ENCODE data around the gene SCAP.
"Not testable (repeated sequence)": the region's sequence is repeated elsewhere in the genome, so short reads cannot be mapped to it uniquely, and the experiment has no call there.

SCAP gene

DNA sequence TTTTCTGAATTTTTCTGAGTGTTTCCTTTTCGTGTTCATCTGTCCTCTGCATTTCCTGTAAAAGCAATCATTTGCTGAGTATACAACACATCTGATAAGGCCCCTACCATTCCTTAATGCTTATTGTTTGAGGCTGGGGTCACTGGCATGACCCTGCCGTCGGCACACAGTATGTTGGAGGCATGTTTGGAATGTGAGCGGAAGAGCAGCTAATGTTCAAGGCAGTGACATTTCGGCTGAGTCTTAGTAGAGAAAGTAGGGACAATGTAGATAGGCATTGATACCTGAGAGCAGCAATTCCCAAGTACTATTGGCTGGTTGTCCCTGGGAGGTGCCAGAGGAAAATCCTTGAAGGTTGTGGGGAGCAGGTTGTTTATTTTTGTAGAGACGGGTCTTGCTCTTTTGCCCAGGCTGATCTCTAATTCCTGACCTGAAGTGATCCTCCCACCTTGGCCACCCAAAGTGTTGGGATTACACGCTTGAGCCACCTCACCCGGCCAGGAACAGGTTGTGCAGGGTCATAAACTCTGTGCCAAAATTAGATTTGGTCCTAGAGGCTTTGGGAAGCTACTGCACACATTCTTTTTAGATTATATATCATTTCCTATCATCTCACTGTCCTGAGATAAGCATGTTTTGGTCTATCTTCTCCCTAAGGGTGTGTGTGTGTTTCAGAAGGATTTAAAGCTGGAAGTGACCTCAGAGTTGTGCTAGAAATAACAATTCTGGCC, 81.4 kb downstream of the SCAP start:
- DNase-seq (ENCODE audit: low spot score): no peak

DNA sequence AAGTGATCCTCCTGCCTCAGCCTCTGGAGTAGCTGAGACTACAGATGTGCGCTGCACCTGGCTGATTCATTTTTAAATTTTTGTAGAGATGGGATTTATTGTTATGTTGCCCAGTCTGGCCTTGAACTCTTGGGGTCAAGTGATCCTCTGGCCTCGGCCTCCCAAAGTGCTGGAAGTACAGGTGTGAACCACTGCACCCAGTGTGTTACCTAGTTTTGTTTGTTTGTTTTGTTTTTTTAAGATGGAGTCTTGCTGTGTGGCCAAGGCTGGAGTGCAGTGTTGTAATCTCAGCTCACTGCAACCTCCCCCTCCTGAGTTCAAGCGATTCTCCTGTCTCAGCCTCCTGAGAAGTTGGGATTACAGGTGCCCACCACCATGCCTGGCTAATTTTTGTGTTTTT, 82.8 kb downstream of the SCAP start:
- DNase-seq (ENCODE audit: low spot score): no peak

DNA sequence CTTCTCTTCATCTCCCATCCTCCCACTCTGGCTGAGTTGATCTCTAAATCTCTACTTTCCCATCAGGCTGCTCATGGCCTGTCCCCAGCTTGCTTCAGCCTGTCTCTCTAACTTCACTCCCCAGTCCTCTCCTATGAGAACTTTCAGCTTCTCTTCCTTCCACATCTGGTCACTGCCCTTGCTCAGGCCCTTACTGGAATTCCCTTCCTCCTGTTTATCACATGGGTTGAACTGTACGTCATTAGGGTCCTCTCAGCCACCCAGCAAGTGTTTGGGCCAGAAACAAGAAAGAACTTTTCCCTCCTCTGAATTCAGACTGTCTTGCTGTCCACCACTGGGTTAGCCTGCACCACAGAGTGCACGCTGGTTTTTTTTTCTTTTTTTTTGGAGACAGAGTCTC, 89.9 kb downstream of the SCAP start:
- no peak for DNase-seq (ENCODE audit: low spot score)

DNA sequence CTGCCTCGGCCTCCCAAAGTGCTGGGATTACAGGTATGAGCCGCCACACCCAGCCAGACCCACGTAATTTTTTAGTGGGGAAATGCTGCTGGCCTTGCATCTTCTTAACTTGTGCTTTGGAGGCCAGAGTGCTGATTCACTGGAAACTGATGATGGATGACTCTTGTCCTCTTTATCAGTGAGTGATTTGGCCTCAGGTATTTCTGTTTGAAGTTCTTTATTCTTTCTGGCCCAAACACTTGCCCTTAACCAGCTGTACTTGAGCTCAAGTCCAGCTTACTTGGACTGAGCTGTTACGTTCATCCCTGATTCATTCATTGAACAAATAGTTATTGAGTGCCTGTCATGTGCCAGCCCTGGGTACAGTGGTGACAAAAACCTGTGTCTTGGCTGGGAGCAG, 90.7 kb downstream of the SCAP start:
- no peak for DNase-seq (ENCODE audit: low spot score)

DNA sequence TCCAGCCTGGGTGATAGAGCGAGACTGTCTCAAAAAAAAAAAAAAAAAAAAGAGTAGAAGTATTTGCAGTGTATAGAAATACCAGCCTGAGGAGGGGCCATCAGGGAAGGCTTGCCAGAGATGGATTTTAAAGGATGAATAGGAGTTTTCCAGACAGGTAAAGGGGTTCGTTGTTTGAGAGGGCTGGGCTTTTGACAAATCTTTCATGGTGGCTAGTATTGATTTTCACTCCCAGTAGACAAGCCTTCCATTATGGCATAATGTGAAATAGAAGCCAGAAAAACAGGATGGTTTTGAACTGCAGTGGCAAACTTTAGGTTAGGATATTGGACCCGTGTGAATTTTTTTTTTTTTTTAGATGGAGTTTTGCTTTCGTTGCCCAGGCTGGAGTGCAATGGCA, 91.3 kb downstream of the SCAP start:
- no peak for DNase-seq (ENCODE audit: low spot score)

DNA sequence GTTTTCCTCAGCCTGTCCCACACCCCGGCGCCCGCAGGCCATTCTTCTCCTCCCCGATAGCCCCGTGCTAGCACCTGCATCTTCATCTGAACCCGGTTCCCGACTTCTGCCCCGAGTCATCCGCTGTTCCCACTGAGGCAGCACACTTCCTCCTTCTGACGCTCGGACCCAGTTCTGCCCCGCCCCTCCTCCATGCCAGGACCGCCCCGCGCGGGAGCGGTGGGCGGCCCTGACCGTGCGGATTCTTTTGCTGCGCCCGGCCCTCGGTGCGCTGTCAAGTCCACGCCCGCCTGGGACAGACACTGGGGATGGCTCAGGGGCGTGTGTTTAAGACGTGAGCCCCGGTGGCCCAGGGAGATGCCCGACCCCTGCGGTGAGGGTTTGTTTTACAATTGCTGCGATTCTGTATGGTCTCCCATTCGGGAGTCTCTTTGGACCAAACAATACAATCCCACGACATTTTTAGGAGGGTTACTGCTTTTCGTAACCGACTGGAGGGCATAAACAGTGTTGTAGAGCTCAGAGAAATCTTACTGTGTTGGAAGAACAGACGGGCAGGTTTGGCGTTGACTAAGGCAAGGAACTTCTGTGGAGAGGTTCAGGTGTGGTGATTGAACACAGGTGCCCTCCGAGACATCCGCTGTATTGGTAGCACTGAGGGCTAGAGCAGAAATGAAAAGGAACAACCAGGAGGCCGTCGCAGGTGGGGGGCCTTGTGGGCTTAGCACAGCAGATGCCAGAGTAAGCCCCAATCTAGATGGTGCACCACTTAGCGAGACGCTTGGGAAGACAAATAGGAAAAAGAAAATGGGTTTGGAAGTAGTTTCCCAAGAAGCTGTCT, 94.2 kb downstream of the SCAP start:
- DNase-seq (ENCODE audit: low spot score): peak; percentile 90

DNA sequence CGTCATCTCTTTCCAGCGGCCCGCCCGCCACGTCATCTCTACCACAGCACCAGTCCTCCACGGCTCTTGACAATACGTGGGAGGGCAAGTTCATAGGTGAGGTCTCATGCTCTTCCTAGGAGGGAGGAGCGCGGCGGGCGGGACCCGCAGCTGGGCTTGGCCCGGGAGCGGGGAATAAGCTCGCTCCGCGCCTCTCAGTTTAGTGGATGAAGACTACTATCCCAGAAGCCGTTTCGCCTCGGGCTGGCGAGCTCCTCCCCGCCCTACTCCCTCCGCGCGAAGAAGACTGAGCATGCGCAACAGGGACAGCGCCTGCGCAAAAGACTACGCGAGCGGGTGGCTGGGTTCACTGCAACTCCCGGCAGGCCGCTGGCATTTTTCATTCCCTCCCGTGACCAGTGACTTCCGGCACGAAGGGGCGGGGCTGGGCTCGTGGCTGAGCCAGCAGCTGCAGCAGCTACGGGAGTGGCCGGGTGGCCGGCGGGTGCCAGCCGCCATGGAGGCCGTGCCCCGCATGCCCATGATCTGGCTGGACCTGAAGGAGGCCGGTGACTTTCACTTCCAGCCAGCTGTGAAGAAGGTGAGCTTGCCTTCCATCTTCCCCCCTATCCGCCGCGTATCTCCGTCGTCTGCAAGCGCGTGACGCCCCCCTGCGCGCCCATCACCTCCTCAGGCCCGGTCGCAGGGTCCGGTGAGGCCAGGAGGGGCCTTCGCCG, 95.0 kb downstream of the SCAP start, which contains the start of gene PTPN23:
Gene PTPN23 (plus strand): TSS at position 421 of the 716 bp plus-strand sequence. CDS start 76 bp downstream, at position 497.
- peak; percentile 99 for DNase-seq (ENCODE audit: low spot score)

DNA sequence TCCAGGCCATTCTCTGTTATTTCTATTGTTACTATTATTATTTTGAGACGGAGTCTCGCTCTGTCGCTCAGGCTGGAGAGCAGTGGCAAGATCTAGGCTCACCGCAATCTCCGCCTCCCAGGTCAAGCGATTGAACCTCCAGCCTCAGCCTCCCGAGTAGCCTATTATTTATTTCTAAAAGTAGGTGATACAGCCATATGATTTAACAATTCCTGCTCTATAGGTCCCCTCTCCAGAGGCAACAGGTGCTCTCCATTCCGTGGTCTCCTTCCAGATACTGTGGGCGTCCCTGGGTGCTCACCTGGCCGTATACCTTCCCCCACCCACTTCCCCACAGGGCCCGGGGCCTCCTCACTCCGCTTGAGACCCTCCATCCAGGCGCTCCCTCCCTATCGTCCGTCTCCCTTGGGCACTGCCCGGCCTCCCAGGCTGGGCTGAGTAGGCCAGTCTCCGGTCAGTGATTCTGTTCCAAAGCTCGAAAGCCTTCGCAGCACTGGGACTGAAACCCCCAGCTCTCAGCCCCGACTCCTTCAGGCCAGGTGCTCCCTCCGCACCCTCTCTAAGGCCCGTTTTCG, 95.6 kb downstream of the SCAP start:
- DNase-seq (ENCODE audit: low spot score): no peak

DNA sequence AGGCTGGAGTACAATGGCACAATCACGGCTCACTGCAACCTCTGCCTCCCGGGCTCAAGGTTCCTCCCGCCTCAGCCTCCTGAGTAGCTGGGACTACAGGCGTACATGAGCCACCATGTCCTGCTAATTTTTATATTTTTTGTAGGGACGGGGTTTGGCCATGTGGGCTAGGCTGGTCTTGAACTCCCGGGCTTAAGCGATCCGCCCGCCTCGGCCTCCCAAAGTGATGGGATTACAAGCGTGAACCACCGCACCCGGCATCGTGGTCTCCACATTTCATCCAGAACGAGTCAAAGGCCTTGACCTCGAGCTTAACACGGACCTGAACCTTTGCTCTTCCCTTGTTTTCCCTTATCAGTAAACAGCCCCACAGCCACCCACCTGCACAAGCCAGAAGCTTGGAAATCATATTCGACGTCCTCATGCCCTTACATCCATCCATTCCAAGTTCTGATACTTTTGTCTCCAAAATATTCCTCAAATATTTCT, 96.3 kb downstream of the SCAP start:
- DNase-seq (ENCODE audit: low spot score): no peak

DNA sequence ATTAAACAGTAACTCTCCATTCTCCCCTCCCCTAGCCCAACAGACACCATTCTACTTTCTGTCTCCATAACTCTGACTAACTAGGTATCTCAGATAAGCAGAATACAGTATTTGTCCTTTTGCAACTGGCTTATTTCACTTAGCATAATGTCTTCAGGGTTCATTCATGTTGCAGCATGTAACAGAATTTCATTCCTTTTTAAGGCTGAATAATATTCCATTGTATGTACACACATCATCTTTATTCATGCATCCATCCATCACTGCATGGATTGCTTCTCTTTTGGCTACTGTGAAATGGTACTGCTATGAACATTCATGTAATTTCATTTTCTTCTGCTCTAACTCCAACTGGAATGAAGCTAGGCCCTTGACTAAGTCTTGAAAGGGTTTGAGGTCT, 96.9 kb downstream of the SCAP start:
- no peak for DNase-seq (ENCODE audit: low spot score)

DNA sequence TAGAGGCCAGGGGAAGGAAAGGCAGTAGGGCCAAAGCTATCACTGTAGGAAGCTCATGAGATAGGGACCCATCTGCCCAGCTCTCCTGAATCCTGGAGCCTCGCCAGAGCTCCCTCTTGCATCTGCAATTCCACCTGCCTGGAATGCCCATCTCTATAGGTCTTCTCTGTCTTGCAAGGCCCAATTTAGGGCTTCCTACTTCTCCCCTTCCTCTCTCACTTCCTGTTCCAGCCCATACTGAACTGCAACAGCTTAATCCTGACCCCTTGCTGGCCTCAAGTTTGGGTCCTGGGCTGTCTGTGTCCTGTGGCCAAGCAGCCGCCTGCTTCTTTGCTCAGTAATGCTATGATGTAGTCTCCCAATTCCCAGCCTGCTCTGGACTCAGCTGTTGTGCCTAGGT, 98.6 kb downstream of the SCAP start:
- DNase-seq (ENCODE audit: low spot score): no peak

DNA sequence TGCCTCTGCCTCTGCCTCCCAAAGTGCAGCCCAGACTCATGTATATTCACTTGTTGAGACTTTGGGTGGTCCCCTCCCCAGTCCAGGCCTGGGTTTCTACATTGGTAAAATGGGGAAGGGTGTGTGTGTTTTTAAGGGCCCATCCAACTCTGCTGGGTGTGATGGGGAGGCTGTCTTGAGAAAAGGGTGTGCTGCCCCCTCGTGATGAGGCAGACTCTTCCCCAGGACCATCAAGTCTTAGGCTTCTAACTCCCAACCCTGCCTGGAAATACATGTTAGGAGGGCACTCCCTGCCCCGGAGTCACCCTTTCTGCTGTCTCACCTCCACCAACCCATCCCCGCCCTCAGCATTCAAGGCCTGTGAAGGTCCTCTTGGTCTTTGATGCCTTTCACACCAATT, 99.3 kb downstream of the SCAP start:
- DNase-seq (ENCODE audit: low spot score): no peak

DNA sequence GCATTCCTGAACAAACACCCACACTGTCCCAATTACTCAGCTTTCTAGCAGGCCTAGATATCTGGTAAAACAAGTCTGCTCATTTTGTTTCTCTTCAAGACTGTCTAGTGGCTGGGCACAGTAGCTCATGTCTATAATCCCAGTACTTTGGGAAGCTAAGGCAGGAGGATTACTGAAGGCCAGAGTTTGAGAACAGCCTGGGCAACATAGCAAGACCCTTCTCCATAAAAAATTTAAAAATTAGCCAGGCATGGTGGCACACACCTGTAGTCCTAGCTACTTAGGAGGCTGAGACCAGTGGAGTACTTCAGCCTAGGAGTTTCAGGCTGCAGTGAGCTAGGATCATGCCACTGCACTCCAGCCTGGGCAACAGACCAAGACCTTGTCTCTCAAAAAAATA, 101.2 kb downstream of the SCAP start:
- no peak for DNase-seq (ENCODE audit: low spot score)

DNA sequence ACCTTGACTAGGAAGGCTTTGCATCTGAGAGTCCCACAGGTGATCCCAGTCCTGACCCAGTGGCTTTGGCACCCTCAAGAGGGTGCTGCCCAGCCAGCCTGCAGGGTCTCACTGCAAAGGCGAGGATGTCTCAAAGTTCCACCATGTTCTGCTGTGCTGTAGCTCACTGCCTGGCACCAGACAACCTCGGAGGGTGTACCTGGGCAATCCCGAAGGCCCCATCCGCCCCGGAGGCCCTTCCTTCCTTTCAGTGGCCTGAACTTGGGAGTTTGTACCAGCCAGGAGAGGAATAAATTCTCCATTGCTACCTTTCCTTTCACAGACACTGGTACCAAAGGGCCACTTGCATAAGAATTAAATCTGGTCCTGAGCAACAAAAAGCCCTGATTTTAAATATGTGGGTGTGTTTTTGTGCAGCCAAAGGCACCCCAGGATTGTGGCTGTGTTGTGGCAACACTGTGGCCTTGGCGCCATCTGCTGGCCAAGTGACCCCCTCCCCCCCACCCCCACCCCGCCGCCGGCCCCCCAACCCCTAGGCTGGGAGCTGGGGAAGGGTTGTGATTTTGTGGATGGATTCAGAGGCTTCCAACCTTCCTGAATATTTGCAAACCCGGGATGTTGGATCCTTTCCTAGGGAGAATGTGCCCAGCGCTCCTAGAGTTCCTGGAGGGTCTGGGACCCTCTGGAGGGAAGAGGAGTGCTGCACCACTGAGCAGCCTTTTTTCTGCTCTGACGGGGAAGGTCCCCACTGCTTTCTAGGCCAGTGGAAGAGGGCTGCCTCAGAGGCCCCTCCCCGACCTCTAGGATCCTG, 104.6 kb downstream of the SCAP start:
- peak; percentile 76 for DNase-seq (ENCODE audit: low spot score)

DNA sequence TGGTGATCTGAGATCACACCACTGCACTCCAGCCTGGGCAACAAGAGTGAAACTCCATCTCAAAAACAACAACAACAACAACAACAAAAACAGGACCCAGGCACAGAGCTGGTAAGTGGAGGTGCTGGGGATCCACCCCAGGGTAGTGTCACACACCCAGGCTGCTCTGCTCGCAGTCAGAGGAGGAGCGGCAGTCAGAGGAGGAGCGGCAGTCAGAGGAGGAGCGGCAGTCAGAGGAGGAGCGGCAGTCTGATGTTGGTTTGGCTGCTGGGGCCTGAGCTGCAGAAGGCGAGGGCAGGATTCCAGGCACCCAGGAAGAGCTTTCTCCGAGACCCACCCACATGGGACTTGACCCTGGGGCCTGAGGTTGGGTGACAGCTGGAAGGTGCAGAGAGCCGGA, 105.7 kb downstream of the SCAP start:
- DNase-seq (ENCODE audit: low spot score): not testable (repeated sequence)

DNA sequence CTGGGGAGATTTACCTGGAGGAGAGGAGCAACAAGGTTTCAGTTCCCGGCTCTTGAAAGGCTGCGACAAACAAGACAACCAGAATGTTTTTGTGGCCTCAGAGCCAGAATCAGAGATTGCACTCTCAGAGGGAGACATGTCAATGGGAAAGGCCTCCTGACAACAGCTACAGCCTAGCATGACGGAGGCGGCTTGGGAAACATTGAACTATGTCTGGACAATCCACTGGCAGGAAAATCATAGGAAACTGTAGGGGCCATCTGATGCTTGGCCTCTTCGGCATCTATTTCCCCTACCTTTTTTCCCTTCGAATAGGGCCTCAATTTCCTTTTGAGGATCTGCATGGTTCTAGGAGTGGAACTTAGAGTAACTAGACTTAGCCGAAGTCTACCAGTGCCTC, 108.1 kb downstream of the SCAP start:
- no peak for DNase-seq (ENCODE audit: low spot score)

DNA sequence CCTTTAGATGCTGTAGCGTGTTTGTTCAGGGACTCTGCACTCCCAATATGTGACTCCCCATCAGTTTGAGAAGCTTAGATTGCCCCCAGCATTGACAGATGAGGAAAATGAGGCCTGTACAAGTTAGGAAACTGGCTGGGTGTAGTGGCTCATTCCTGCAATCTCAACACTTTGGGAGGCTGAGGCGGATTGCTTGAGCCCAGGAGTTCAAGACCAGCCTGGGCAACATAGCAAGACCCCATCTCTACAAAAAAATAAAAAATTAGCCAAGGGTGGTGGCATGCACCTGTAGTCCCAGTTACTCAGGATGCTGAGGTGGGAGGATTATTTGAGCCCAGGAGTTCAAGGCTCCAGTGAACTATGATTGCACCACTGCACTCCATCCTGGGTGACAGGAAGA, 108.9 kb downstream of the SCAP start:
- no peak for DNase-seq (ENCODE audit: low spot score)

DNA sequence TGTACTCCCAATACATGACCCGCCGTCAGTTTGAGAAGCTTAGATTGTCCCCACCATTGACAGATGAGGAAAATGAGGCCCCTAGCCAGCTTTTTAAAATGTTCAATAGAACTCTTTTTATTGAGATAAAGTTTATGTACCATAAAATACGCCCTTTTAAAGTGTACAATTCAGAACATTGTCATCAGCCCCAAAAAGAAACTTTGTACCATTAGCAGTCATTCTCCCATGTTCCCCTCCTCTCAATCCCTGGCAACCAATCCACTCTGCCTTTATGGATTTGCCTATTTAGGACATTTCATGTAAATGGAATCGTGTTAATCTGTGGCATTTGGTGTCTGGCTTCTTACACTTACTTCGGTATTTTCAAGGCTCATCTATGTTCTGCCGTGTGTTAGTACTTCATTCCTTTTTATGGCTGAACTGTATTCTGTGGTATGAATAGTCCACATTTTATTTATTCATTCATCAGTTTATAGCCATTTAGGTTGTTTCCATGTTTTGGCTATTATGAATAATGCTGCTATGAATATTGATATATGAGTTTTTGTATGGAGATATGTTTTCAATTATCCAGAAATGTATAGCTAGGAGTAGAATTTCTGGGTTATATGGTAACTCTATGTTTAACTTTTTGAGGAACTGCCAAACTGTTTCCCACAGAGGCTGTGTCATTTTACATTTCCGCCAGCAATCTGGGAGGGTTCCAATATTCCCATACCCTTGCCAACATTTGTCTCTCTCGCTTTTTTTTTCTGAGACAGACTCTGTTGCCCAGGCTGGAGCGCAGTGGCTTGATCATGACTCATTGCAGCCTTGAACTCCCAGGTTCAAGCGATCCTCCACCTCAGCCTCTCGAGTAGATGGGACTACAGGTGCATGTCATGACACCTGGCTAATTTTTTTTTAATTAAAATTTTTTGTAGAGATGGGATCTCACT, 110.3 kb downstream of the SCAP start:
- no peak for DNase-seq (ENCODE audit: low spot score)

All from D341Med (cell line).